Heart left ventricle (tissue), 16 donors: Measurements from ENCODE around the gene PRR7. TPM values are rescaled to one million over a fixed set of nuclear protein-coding genes. Genes with fewer than 3 reads are reported as not detected.

Experiments used
- ATAC-seq, 4 donors: fragments of 200-7000 bp; cut with Tn5 transposase; one replicate each; pipeline ENCODE4 v1.9.1; 2020 to 2022; ENCODE audit warnings: moderate library complexity in 4 of 4, mild to moderate bottlenecking in 3 of 4, moderate number of reproducible peaks in 1 of 4
- DNase-seq, 5 donors: peaks; one replicate each; pipeline ENCODE4 v3.0.0-alpha.2; 2020
- H3K27ac ChIP-seq, 12 donors: fragments of 200-600 bp; sonication (generic) in 4 of 12; one replicate each; pipeline versions ENCODE4 v1.5.0 to v1.8.0; 2016 to 2022; ENCODE audit warnings: mild to moderate bottlenecking in 2 of 12
- H3K27me3 ChIP-seq, 9 donors: fragments of 200-600 bp; sonication (generic) in 2 of 9; one replicate each; pipeline versions ENCODE4 v1.5.1 to v1.8.0; 2016 to 2022; ENCODE audit warnings: mild to moderate bottlenecking in 3 of 9
- H3K36me3 ChIP-seq, 9 donors: fragments of 200-600 bp; sonication (generic) in 2 of 9; one replicate each; pipeline versions ENCODE4 v1.5.0 to v1.8.0; 2018 to 2022; ENCODE audit warnings: mild to moderate bottlenecking in 2 of 9
- H3K4me1 ChIP-seq, 12 donors: fragments of 200-600 bp; sonication (generic) in 4 of 12; one replicate each; pipeline versions ENCODE4 v1.5.0 to v1.8.0; 2016 to 2022; ENCODE audit warnings: mild to moderate bottlenecking in 3 of 12
- H3K4me3 ChIP-seq, 12 donors: fragments of 200-600 bp; sonication (generic) in 4 of 12; one replicate each; pipeline versions ENCODE4 v1.5.0 to v1.8.0; 2017 to 2022; ENCODE audit warnings: mild to moderate bottlenecking in 9 of 12, moderate library complexity in 4 of 12
- H3K9me3 ChIP-seq, 12 donors: fragments of 200-600 bp; sonication (generic) in 4 of 12; one replicate each; pipeline versions ENCODE4 v1.5.0 to v1.8.0; 2016 to 2022; ENCODE audit warnings: mild to moderate bottlenecking in 1 of 12
- CTCF ChIP-seq, 12 donors: fragments of 200-600 bp; sonication (generic) in 4 of 12; IDR thresholded peaks; one replicate each; pipeline versions ENCODE4 v1.5.0 to v1.8.0; 2018 to 2022; ENCODE audit warnings: antibody characterized with exemption in 12 of 12, mild to moderate bottlenecking in 5 of 12
- POLR2A ChIP-seq, 2 donors: fragments of 450-650 bp; IDR thresholded peaks; one replicate each; pipeline ENCODE4 v1.6.1; 2017; ENCODE audit warnings: antibody characterized with exemption in 2 of 2, mild to moderate bottlenecking in 2 of 2, moderate library complexity in 2 of 2
- WGBS, 4 donors: extraction: QIAGEN DNeasy Blood & Tissue Kit in 2 of 4; methylation state at CpG; one replicate each; pipeline versions ENCODE4 v1.1.5 to v1.1.7; 2013 to 2018; 5-methylcytosine and 5-hydroxymethylcytosine counted together
- intact Hi-C, 10 donors: fragments of 100-400 bp; cut with DNase I; formaldehyde crosslinking; loops; one replicate each; pipeline versions ENCODE4 v1.11.1 to v1.14.2; 2022
- polyA plus RNA-seq, 2 donors: library from polyadenylated mRNA; stranded (reverse); fragments of 200-250 nt; gene quantifications; one replicate each; pipeline ENCODE4 v1.2.3, GENCODE V29; 2013
- total RNA-seq, 9 donors: library from RNA; depleted of rRNA in 2 of 9; stranded (reverse); fragments of >200 nt in 2 of 9; fragmentation: NEBNext Ultra II Directional in 3 of 9; extraction: Animal tissue kit (Norgen Biotek cat#: 25700) in 3 of 9; gene quantifications; one replicate each; pipeline versions ENCODE4 v1.1.0 to v1.2.4, GENCODE V29; 2016 to 2023
- donor health status: ischemic (EF 13 %, LVEDD 7.1; RV severe dilation, severe dysfunction).
- donor health status: healthy with polysubstance abuse.
- donor health status: DM: no; HTN: yes; CAD: no.
- donor health status: DM: no; HTN: no; CAD: no.
- donor health status: ischemic (EF 25% LVEDD 6.9; RV normal size, moderate dysfunction).
- donor health status: ischemic (EF 25% LVEDD 5.7; RV mildly dilated, moderate dysfunction).
- donor health status: healthy.
- donor health status: DM: yes; HTN: yes; CAD: no.
- donor health status: ischemic (EF 35%, LVEDD 5.7; RV mildly dilated, moderate dysfunction).
- donor health status: nonischemic (EF 11% LVEDD 7.7; RV severe dilation, severe dysfunction).
- donor health status: DM: yes; HTN: yes; CAD: no.
- donor health status: PGD.
- donor health status: ischemic (EF 29% LVEDD 5.4; RV normal size, mild dysfunction).
- donor health status: nonischemic (EF 23%, LVEDD 6.1; RV moderate dilation, normal function).

Gene PRR7
- total and polyA plus RNA-seq, 11 donors: 0.82 to 5.0 (median 1.5) TPM

GRCh38 chr5:177473443-177474001 lies 26.9 kb downstream of the PRR7 start, which contains the start of gene DBN1:
DBN1 (minus strand) TSS chr5:177473634; CDS start chr5:177473521, 113 bp downstream.
- peaks cover 0 to 31% (median 5%) of the 10 kb centered on the region in 9 donors for H3K27me3 ChIP-seq
- intact Hi-C loops: loop anchor here in 1 of 10 donors (2.0 kb wide), 1 partner anchor 23 kb away; the partner anchor contains the start of gene PDLIM7

GRCh38 chr5:177474002-177474476 lies 27.4 kb downstream of the PRR7 start:
- H3K27me3 ChIP-seq: peaks cover 0 to 31% (median 5%) of the 10 kb centered on the region in 9 donors
- 42 to 59% (median 48%) methylated on average over 7 of the region's 7 CpGs for WGBS, 4 donors
- no peak for TF ChIP-seq CTCF (IDR thresholded peaks at IDR 0.05)
- TF ChIP-seq POLR2A (IDR thresholded peaks at IDR 0.05): no peak
- DNase-seq (no peak), ATAC-seq (no peak)
- intact Hi-C loops: loop anchor here in 1 of 10 donors (2.0 kb wide), 1 partner anchor 23 kb away; the partner anchor contains the start of gene PDLIM7
- H3K36me3 ChIP-seq: no peaks in the 10 kb centered on the region
- no peaks in the 10 kb centered on the region for H3K9me3 ChIP-seq
- H3K4me3 ChIP-seq: peak overlapping the region in 6 of 12 donors; percentile 66 to 97 (median 90)
- H3K27ac ChIP-seq: peak overlapping the region in 8 of 12 donors; percentile 18 to 89 (median 54)
- H3K4me1 ChIP-seq: peaks cover 0 to 68% (median 50%) of the 10 kb centered on the region in 12 donors

More at GRCh38 chr5:177473443-177474001, 26.9 kb downstream of the PRR7 start, which contains the start of gene DBN1:
- Histone ChIP-seq H3K27ac (peak within 1 kb of the TSS; percentile 65 to 93 (median 84)), H3K9me3 (no peaks in the 10 kb centered on the region), H3K4me3 (peak within 1 kb of the TSS; percentile 63 to 97 (median 76)), H3K4me1 (peaks cover 0 to 68% (median 49%) of the 10 kb centered on the region in 12 donors), H3K36me3 (peaks cover 0 to 1% (median 0%) of the 10 kb centered on the region in 9 donors)
- DNase-seq (peak in 2 of 5 donors; percentile 65 to 69), ATAC-seq (peak in 3 of 4 donors; percentile 18 to 59 (median 58))
- TF ChIP-seq POLR2A (IDR thresholded peaks at IDR 0.05): no peak
- no peak for TF ChIP-seq CTCF (IDR thresholded peaks at IDR 0.05)
- 1 to 5% (median 2%) methylated on average over 11 to 63 of the region's 69 CpGs for WGBS, 4 donors

- Histone ChIP-seq H3K9me3 (no peaks in the 10 kb centered on the region), H3K4me1 (peaks cover 0 to 68% (median 50%) of the 10 kb centered on the region in 12 donors), H3K27me3 (peaks cover 0 to 31% (median 5%) of the 10 kb centered on the region in 9 donors), H3K4me3 (no peak overlapping the region), H3K36me3 (no peaks in the 10 kb centered on the region), H3K27ac (peak overlapping the region in 3 of 12 donors; percentile 20 to 89 (median 84))
- intact Hi-C loops: loop anchor here in 1 of 10 donors (2.0 kb wide), 1 partner anchor 22 kb away; the partner anchor contains the start of gene PDLIM7
- ATAC-seq (no peak), DNase-seq (peak in 1 of 5 donors; percentile 23)
- WGBS, 4 donors: 53 to 68% (median 57%) methylated on average over 4 of the region's 4 CpGs
- no peak for TF ChIP-seq CTCF (IDR thresholded peaks at IDR 0.05)
- no peak for TF ChIP-seq POLR2A (IDR thresholded peaks at IDR 0.05)
Measured at GRCh38 chr5:177474846-177475562, 28.4 kb downstream of the PRR7 start.
